GM18499 (cell line): Measurements from ENCODE around the gene PCBD1.
"Not testable (repeated sequence)": the region's sequence is repeated elsewhere in the genome, so short reads cannot be mapped to it uniquely, and the experiment has no call there.

Source experiments
- ATAC-seq: cut with Tn5 transposase; IDR thresholded peaks from one replicate; pipeline ENCODE4 v1.9.1; 2021; ENCODE audit warnings: moderate number of reproducible peaks; ENCODE audit not compliant: insufficient read depth, unreplicated experiment

The PCBD1 gene

DNA sequence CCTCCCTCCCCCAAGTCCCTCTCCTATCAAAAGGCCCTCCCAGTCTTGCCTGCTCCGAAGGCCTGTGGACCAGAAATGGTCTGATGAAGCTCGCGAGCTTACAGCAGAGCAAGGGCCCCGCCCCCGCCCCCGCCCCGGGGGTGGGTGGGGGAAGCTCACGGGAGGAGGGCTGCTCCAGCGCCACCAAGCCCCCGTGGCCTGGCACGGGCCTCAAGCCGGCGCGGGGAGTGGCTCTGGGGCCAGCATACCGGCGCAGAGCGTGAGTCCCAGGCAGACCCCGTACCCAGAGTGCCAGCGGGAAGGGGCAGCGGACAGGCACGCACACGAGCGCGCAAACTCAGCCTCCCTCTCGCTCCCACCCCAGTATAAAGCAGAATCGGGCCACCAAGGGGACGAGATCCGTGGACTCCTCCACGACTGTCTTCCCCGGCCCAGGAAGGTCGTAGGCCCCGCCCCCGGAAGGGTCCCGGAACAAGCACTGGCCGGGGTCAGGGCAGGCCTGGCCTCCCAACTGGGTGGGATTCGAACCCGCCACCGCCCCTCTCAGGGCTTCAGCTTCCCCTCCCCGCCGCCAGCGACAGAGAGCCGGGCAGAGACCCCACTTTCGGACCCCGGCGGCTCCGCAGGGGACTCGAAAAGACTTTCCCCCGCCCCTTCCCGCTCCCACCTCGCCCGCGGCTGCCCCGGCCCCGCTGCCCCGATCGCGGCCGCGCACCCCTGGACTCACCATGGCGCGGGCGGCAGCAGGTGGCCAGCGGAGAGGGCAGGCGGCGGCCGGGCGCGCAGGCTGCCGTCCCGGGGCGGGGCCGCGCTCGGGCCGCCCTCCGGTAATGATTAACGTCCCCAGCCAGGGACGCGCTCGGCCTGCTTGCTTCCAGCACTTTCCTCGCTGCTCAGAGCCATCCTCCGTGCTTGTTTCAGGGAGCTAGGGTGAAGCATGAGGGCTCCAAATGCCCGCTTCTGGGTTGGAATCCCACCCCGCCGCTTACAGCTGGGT lies at the start of gene PCBD1:
PCBD1 (minus strand) TSS at position 762 of the 997 bp plus-strand sequence; CDS start at position 730, 32 bp downstream.
- ATAC-seq: no peak

DNA sequence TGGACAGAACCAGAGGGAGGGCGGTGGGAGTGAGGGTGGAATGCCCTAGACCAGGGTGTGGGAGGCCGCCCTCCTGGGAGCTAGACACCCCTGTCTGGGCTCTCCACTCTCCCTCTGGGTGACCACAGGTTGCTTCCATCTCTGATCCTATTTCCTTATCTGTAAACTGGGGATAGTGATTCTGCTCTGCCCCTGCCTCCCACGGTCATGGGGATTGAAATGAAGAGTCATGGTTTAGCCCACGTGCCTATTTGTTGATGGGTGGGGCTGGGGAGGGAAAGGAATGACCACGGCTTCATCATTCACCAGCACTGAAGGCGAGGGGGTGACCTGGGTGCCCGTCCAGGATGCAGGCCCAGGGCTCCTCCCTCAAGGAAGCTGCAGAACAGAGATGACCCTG lies 49.3 kb upstream of the PCBD1 start:
- ATAC-seq: no peak

DNA sequence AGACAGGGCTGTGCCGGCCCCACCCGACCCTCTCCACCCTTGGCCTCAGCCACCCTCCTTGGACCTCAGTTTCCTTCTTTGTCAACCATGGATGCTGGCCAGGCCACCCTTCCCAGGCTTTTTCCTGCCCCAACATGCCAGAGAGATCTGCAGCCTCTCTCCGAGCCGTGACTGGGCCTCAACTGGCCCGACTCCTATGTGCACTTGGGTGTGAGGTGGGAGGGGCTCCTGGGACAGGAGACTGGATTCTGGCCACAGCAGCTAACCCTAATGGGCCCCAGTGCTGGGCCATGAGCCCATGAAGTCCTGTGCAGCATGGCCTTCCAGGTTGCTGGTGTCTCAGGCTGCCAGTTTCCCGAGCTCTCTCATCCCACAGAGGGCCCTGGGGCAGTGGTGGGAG lies 47.7 kb upstream of the PCBD1 start:
- ATAC-seq: no peak

DNA sequence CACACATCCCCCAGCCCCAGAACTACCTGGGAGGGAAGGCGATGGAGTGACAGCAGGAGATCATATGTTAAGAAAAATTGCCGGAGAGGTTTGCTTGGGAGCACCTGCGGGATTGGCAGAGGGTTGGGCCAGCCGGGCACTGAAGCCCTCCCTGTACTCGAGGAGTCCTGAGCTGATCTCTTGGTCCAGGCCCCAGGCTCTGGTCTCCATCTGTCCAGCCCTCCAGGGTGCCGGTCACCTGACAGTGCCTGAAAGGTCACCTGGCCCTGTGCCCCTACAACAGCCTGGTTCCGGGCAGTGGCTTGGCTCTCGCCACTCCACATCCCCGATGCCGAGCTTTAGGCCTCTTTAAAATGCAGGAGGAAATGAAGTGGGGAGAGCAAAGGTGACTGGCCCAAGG lies 47.3 kb upstream of the PCBD1 start:
- no peak for ATAC-seq

DNA sequence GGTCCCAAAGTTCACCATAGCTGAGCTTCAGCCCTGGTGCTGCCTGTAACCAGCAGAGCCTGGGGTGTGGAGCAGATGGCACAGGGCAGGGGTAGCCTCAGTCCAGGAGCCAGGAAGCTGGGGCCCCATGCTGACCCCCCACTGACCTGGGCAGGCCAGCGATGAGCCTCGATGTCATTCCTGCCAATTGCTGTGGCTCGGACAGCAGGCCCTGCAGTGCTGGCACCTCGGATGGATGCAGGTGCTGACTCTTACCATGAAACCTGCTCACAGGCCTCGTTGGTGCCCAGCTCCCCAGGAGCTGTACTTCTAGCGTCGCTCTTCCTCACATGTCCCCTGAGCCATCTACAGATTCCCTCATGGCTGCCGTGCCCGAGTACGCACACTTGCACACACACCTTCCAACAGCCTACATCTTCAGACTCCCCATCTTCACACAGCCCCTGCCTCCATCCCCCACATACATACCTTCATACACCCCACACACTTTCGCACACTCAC lies 46.8 kb upstream of the PCBD1 start:
- ATAC-seq: no peak

DNA sequence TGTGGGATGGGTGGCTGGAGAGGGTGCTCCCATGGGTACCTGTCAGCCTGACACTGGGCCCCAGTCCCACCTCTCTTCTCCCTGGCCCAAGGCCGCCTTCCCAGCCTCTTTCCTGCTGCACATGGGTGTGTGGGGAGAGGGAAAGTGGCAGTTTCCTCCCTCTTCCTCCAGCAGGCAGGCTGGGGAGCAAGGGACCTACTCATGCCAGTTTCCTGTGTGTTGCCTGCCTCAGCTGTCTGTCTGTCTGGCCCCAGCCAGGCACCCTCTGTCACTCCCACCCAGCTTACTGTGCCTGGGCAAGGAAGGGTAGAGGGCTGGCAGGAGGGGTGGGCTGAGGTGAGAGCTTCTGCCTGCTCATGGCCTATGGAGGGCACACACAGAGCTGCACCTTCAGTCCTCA lies 46.3 kb upstream of the PCBD1 start:
- ATAC-seq: no peak

DNA sequence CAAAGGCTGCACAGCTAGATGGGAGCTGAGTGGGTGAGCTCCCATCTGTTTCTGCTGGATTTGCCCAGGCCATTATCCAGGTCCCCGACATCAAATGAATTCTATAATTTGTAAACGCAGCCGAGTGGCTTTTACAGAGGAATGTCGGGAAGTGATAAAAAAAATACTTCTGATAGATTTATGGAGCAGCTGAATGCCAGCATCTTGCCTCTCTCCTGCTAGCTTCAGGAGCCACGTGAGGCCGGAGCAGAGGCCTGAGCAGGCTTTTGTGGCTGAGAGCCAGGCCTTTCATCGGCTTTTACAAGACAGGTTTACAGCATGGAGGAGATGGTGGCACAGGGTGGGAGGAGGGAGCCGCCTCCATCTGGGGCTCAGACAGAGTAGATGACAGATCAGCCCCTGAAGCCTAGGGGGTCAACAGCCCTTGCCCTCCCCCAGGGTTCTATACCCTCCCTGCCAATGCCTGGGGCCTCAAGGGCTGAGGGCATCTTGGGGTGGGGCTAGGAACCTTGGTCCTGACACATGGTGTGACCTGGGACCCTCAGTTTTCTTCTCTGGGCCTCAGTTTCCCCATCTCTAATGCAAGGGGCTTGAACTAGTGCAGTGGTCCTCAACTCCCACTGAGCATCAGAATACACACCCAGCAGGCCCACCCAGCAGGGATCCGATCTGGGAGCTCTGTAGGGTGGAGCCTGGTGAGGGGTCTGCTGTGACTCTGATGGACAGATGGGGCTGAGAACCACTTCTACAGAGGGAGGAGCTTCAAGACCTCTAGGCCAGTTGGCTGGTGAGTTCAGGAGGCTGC lies 44.2 kb upstream of the PCBD1 start:
- no peak for ATAC-seq

DNA sequence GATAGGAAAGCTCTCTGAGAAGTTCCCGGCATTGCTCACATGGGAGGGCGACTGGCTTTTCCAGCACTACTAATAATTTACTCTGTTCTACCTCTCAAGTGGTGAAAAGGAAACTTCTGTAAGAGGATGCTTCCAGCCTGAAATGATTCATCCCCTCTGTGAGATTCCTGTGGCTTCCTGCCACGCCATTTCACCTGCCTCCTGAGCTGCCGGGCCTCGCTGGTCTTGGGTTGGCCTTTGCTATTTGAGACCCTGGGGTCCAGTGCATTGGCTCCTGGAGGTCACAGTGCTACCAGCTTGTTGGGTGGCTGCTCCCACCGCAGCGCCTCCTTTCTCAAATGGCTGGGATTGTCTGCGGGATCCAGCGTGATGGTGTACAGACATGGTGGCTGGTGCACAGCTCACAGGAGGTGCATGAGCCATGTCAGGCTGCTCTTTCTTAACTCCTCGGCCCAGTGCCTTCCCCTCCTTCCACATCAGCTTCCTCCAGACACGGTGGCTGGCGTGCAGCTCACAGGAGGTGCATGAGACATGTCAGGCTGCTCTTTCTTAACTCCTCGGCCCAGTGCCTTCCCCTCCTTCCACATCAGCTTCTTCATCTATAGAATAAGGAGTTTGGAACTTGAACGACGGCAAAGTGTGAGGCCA lies 42.9 kb upstream of the PCBD1 start:
- no peak for ATAC-seq

DNA sequence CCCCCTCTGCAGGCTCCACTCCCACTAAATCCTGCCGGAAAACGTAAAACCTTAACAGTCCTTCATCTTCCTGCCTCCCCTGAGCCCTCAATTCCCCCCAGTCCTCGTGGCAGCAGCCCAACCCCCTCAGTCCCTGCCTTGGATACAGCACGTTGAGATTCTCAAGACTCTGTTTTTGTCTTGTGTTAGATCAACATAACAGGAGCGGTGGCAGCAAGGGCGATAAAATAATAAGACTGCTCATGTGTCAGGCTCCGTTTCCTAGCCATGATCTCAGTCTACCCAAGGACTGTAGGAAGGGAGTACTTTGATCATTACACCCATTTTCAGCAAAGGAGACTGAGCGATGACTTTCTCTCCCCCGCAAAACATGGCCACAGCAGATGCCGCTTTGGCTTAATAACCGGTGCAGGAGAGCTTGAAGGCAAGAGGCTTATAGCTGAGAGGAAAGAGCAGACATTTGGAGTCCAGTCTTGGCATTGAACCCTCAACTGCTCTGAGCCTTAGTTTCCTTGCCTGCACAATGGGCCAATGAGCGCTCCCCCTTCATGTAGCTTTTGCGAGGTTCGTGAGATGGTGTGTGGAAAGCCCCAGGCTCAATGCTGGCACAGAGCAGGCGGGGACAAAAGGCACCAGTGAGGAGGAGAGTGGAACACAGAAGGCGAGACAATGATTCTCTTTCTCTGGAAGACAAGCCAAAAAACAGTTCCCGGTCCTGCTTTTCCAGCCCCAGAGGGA lies 42.1 kb upstream of the PCBD1 start:
- ATAC-seq: no peak

DNA sequence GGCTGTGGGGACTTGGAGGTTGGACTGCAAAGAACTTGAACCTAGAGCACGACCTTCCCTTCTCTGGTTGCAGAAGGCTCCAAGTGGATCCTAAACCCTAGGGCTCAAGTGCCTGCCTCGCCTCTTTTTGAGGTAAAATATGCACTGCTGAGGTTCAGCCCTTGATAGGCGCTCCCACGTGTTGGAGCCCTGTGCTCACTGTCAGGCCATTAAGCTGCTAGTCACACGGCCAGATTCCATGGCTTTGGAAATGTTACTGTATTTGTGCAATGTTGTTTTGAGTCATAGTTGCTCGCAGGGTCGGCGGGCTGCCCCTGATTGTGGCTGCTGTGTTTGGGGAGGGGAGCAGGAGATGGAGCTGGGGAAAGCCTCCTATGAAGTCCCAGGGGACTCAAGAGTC lies 39.8 kb upstream of the PCBD1 start:
- ATAC-seq: no peak

DNA sequence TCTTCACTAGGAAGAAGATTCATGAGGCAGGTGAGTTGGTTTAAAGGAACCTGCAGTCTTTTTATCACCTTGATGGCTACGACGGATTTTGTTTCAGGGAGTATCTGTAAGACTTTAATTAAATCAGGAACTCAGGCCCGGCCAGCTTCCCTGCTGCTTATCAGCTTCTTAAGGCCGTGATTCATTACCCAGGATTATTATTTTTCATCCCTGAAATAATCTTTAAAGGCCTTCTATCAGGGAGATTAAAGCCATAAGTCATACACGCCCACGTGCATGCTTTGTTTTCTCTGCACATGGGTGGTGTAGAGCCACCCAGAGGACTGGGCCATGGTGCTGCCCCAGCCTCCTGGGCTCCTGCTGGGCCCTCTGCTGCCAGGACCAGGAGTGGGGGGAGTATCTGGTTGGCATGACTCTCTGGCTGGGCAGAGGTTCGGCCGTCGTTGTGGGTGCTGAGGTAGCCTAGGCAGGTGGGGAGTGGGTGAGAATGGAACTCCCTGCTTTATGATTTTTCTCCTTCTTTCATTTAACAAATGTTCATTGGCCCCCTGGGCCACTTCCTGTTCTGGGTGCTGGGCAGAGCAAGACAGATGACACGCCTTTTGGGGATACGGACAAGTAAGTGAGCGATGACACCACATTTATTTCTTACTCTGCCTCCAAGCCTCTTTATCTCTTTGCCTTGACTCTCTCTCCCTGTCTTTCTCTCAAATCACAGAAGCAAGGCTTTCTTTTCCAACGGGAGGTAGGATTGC lies 39.0 kb upstream of the PCBD1 start:
- ATAC-seq: no peak

DNA sequence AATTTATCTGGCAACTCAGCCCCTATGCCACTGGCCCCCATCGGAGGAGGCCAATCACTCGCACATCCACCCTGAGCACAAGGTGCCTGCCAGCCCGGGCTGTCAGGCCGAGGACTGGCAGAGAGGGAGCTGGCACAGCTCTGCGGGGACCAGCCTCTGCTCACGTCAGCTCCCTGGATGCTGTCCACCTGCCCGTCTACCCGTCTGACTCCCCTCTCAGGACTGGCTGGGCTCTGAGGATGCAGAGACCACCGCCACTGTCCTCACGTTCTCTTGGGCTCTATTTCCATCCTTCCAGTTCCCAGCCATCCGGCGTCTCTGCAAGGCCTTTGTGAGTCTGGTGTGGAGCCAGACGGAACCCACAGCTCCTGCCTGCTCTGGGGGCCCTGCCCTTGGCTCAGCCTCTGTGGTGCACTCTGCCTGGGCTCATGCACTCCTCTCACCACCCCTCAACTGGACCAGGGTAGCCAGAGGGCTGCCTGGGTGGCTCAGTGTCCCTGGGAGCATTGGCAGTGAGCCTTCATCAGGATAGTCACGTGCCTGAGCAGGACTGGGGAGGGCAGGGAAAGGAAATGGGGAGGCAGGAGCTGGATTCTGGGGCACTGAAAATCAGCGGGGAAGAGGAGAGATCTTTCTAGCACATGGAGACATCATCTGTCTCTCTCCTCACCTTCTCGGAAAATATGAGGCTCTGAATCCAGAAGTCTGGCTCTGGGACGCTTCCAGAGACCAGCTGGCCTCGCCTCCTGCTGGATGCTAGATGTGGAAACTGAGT lies 38.0 kb upstream of the PCBD1 start:
- ATAC-seq: no peak

DNA sequence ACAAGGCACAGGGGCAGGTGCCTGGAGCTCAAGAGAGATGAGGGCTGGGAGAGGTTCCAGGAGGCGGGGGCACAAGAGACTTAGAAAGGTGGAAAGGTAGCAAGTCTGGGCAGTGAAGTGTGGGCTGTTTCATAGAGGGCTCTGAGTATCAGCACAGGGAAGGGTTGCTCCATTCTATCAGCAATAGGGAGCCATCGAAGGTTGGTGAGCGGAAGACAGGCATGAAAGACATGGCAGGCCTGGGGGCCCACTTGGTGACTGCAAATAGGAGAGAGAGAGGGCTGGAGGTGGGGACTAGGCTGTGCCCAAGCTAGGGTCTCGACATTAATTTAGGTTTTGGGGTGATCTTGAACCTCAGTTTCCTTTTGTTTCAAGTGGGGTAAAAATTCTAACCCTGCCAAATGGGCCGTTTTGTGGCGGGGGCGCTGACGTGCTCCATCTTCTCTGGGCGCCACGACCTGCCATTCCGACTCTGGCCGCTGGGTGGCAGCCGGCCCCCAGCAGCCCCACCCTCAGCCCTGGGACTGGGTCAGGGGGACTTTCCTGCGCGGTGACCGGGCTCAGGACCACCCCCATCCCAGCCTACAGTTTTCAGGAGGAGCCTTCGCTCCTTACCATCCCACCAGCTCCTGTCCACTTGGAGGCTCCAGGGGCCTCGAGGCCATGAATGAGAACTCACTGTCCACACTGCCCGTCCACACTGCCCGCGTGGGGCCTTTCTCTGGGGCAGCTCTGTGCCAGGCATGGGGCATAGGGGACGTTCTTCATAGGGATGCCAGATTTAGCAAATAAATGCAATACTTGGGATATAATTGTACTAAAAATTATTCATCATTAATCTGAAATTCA lies 37.2 kb upstream of the PCBD1 start:
- ATAC-seq: no peak

DNA sequence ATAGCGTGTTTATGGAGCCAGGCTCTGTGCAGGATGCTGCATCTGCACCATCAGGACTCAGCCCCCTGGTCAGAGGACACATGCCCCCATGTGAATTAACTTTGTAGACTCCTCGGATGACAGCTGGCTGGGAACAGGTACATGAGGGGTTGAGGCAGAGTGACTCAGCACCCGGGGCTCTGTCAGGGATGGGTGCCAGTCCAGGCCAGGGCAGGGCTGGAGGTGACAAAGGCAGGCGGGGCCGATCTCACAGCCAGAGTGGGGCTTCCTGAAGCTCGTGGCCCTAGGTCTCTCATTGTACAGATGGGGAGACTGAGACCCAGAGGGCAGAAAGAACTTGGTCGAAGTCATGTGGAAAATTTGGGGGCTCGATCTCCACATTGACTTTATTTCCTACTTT lies 35.3 kb upstream of the PCBD1 start:
- ATAC-seq: no peak

DNA sequence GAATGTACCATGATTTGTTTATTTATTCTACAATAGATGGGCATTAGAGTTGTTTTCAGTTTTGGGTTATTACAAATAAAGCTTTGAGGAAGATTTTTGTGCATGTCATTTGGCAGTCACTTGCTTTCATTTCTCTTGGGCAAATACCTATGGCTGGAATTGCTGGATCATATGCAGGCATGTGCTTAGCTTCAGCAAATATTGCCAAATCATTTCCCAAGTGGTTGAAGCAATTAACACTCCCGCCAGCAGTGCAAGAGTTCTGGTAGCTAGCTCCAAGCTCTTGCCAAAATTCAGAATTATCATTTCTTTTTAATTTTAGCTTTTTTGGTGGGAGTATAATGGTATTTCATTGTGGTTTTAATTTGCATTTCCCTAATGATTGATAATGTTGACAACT lies 32.9 kb upstream of the PCBD1 start:
- ATAC-seq: no peak

DNA sequence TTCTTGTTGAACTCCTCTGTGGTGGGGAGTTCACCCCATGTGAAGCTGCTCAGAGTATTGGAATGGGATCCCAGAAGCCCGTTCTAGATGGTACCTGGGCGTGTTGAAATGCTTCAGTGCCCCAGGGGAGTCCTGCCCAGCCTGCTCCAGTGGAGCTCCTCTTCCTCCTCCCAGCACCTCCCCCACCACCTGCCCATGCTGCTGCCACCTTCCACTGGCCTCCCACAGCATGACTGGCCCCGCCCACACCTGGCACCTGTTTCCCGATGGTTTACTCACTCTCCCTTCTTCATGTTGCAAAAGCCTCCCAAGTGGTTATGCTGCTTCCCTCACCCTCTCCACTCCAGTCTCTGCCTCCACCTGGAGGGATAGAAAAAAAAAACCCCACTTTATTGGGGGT lies 32.2 kb upstream of the PCBD1 start:
- ATAC-seq: no peak

DNA sequence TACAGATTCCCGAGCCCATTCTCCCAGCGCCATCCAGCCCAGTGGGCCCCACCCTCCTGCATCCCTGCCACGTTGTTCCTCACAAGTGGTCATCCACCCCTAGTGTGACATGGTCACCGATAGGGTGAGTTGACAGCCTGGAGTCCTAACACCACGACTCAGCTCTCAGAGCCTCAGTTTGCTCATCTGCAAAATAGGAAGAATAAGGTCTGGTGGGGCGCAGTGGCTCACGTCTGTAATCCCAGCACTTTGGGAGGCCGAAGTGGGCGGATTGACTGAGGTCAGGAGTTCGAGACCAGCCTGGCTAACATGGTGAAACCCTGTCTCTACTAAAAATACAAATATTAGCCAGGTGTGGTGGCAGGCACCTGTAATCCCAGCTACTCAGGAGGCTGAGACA lies 31.5 kb upstream of the PCBD1 start:
- ATAC-seq: not testable (repeated sequence)
